ENCODE results near the gene SMAD7. TPM values are rescaled to one million over a fixed set of nuclear protein-coding genes. Genes with fewer than 3 reads are reported as not detected.
A peak's percentile ranks its signal among the peaks of the same experiment; 100 is the strongest.

SMAD7 gene
- total and polyA plus RNA-seq, 10 of the 15 experiments (the other 5 are each of a cell fraction or from before 2014, with no cell fraction given): 1.3 to 22.5 (median 8.0) TPM

GRCh38 chr18:48954886-48955819 is 4.4 kb upstream of the SMAD7 start (continued):
- TF ChIP-seq ZBTB4 (CRISPR knock-in tag; IDR thresholded peaks at IDR 0.05): no peak
- no peak for TF ChIP-seq CREM (IDR thresholded peaks at IDR 0.05; ENCODE audit: low read depth)
- no peak for TF ChIP-seq FOXM1 (IDR thresholded peaks at IDR 0.05; ENCODE audit: low read depth, low read length)
- TF ChIP-seq CBX3 (IDR thresholded peaks at IDR 0.05; ENCODE audit: borderline replicate concordance, low read depth): no peak

- ChIA-PET POLR2A (interaction anchor here (0.7 to 2.7 kb wide), 10 partner anchors 12 to 497 kb away, joined by 3 to 14 read pairs (median 4); no protein-coding TSS in a partner anchor), RAD21 (ENCODE audit: unreplicated experiment) (interaction anchor here (0.8 to 4.0 kb wide), 12 partner anchors 13 to 217 kb away, joined by 3 to 29 read pairs (median 5); no protein-coding TSS in a partner anchor), CTCF (interaction anchor here (0.6 to 1.7 kb wide), 8 partner anchors 19 to 274 kb away, joined by 3 to 8 read pairs (median 3); no protein-coding TSS in a partner anchor), SMC1A (ENCODE audit: uncharacterized antibody, unreplicated experiment) (interaction anchor here (0.7 to 2.7 kb wide), 11 partner anchors 15 to 238 kb away, joined by 3 to 14 read pairs (median 5); no protein-coding TSS in a partner anchor)
- Histone ChIP-seq H4K20me1 (ENCODE audit: control insufficient read depth, insufficient read depth) (no peaks in the 10 kb centered on the region), H3K27me3 (replicated peaks in 1 of 2; ENCODE audit: control insufficient read depth in 2 of 2, insufficient read depth in 2 of 2, low read length in 1 of 2) (no peaks in the 10 kb centered on the region), H3K36me3 (ENCODE audit: control insufficient read depth in 2 of 2, insufficient read depth in 2 of 2, low read length in 1 of 2) (no peaks in the 10 kb centered on the region), H3K9me3 (replicated peaks; ENCODE audit: control insufficient read depth, insufficient read depth, low read length) (no peaks in the 10 kb centered on the region), H3K4me3 (peak overlapping the region; percentile 76; the same call in 1 of the 2 replicates), H3K27ac (ENCODE audit: control insufficient read depth, insufficient read depth) (peak overlapping the region; percentile 69), H3K4me2 (ENCODE audit: control insufficient read depth, insufficient read depth) (peak overlapping the region; percentile 96), H2AFZ (ENCODE audit: control insufficient read depth, low read depth, low read length) (peak overlapping the region; percentile 84), H3K4me1 (ENCODE audit: control insufficient read depth, insufficient read depth, low read length) (no peaks in the 10 kb centered on the region), H3K9ac (ENCODE audit: control insufficient read depth, insufficient read depth, low read length) (peak overlapping the region; percentile 80), H3K79me2 (ENCODE audit: control insufficient read depth, insufficient read depth, low read length) (peaks cover 34% of the 10 kb centered on the region)
- FAIRE-seq (no peak), DNase-seq (ENCODE audit: low read depth, low spot score) (no peak), ATAC-seq (no peak)
- 46% methylated on average over 15 of the region's 19 CpGs for WGBS (ENCODE audit: insufficient coverage, insufficient replicate concordance, low lambda C conversion rate, missing lambda C conversion rate)
- in situ Hi-C loops (cut with MboI): no loop called here
- intact Hi-C loops (cut with micrococcal nuclease; ENCODE audit: unreplicated experiment): loop anchor here (10.0 kb wide), 1 partner anchor 1332 kb away; the partner anchor contains the start of genes CXXC1 and MBD1
- no TSS peak for BruUV-seq (replicated peaks)
- TF ChIP-seq EP300 (IDR thresholded peaks at IDR 0.05; ENCODE audit: borderline replicate concordance in 1 of 2, control insufficient read depth in 1 of 2, low read depth in 2 of 2, low read length in 2 of 2) (no peak; a peak in 1 of 4 replicates), YY1 (IDR thresholded peaks at IDR 0.05; ENCODE audit: low read depth, low read length) (no peak), SUZ12 (IDR thresholded peaks at IDR 0.05; ENCODE audit: unreplicated experiment) (no peak), PBX3 (IDR thresholded peaks at IDR 0.05; ENCODE audit: insufficient replicate concordance, low read depth, low read length) (no peak), TCF7 (IDR thresholded peaks at IDR 0.05; ENCODE audit: borderline replicate concordance) (no peak), ZNF217 (IDR thresholded peaks at IDR 0.05) (no peak), EGR1 (IDR thresholded peaks at IDR 0.05; ENCODE audit: borderline replicate concordance in 1 of 2, low read depth in 2 of 2, low read length in 2 of 2) (no peak), LARP7 (IDR thresholded peaks at IDR 0.05) (no peak)
- TF ChIP-seq, protein P1, sequence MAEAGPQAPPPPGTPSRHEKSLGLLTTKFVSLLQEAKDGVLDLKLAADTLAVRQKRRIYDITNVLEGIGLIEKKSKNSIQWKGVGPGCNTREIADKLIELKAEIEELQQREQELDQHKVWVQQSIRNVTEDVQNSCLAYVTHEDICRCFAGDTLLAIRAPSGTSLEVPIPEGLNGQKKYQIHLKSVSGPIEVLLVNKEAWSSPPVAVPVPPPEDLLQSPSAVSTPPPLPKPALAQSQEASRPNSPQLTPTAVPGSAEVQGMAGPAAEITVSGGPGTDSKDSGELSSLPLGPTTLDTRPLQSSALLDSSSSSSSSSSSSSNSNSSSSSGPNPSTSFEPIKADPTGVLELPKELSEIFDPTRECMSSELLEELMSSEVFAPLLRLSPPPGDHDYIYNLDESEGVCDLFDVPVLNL (IDR thresholded peaks at IDR 0.05; ENCODE audit: low read depth, low read length): no peak
Observed at GRCh38 chr18:48953104-48953706, 2.4 kb upstream of the SMAD7 start.
